GM12864 (cell line): ENCODE results near the gene TOPAZ1.

ENCODE experiments used
- DNase-seq: peaks from one replicate; pipeline ENCODE4 v3.0.0-alpha.2; 2011; ENCODE audit warnings: low read depth
- H3K4me3 ChIP-seq: 2 replicates; pipeline ENCODE4 v1.5.1; 2011; ENCODE audit warnings: mild to moderate bottlenecking, low read depth, low read length, control low read depth
- CTCF ChIP-seq: IDR thresholded peaks from 2 replicates; pipeline ENCODE4 v1.5.1; 2011; ENCODE audit warnings: low read depth, mild to moderate bottlenecking, moderate library complexity, low read length, control low read depth, inconsistent platforms; ENCODE audit errors: missing control alignments

TOPAZ1 gene

GRCh38 chr3:44365952-44366351 is 124.3 kb downstream of the TOPAZ1 start:
- no peak overlapping the region for H3K4me3 ChIP-seq
- TF ChIP-seq CTCF, result no peak
- DNase-seq, result no peak

- DNase-seq, result no peak
- TF ChIP-seq CTCF, result no peak
- H3K4me3 ChIP-seq, result no peak overlapping the region
Measured at GRCh38 chr3:44375450-44375849, 133.8 kb downstream of the TOPAZ1 start.
